ENCODE measurements around the gene UBE2Z.
"Not testable (repeated sequence)": the region's sequence is repeated elsewhere in the genome, so short reads cannot be mapped to it uniquely, and the experiment has no call there.

Gene UBE2Z

GRCh38 chr17:48929812-48930165 is 21.6 kb downstream of the UBE2Z start:
- DNase-seq (ENCODE audit: low read depth): no peak
- H3K4me3 ChIP-seq (replicated peaks; ENCODE audit: low read depth, low read length): no peak overlapping the region
- TF ChIP-seq, protein P1, sequence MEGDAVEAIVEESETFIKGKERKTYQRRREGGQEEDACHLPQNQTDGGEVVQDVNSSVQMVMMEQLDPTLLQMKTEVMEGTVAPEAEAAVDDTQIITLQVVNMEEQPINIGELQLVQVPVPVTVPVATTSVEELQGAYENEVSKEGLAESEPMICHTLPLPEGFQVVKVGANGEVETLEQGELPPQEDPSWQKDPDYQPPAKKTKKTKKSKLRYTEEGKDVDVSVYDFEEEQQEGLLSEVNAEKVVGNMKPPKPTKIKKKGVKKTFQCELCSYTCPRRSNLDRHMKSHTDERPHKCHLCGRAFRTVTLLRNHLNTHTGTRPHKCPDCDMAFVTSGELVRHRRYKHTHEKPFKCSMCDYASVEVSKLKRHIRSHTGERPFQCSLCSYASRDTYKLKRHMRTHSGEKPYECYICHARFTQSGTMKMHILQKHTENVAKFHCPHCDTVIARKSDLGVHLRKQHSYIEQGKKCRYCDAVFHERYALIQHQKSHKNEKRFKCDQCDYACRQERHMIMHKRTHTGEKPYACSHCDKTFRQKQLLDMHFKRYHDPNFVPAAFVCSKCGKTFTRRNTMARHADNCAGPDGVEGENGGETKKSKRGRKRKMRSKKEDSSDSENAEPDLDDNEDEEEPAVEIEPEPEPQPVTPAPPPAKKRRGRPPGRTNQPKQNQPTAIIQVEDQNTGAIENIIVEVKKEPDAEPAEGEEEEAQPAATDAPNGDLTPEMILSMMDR (IDR thresholded peaks at IDR 0.05; ENCODE audit: low read length, missing control alignments): no peak

- no peak for DNase-seq (ENCODE audit: low read depth)
- TF ChIP-seq, protein P1 (IDR thresholded peaks at IDR 0.05; ENCODE audit: low read length, missing control alignments): no peak
- no peak overlapping the region for H3K4me3 ChIP-seq (replicated peaks; ENCODE audit: low read depth, low read length)
Observed at GRCh38 chr17:48930435-48930873, 22.2 kb downstream of the UBE2Z start.

DNA sequence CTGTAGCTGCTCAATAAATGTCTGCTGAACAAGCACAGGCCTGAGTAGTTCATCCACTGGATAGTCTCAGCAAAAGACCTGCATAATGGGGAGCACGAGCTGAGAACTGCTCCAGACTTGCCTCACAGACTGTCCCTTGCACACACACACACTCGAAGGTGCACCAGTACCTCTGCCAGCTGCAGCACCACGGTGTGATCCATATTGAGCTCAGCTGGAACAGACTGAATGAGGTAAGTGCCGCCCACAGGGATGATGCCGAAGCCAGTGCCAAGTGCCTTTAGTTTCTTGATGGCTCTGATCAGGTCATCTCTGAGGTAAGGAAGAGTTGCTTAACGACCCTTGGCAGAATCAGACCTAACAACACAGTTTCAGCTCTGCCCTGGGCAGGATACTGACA is 24.8 kb downstream of the UBE2Z start:
- TF ChIP-seq, protein P1 (IDR thresholded peaks at IDR 0.05; ENCODE audit: low read length, missing control alignments): no peak
- H3K4me3 ChIP-seq (replicated peaks; ENCODE audit: low read depth, low read length): no peak overlapping the region
- no peak for DNase-seq (ENCODE audit: low read depth)

- TF ChIP-seq, protein P1 (IDR thresholded peaks at IDR 0.05; ENCODE audit: low read length, missing control alignments): no peak
- DNase-seq (ENCODE audit: low read depth): peak; percentile 92
- peak within 1 kb of the TSS; percentile 94 for H3K4me3 ChIP-seq (replicated peaks; ENCODE audit: low read depth, low read length)
Observed at GRCh38 chr17:48944515-48945260, 36.5 kb downstream of the UBE2Z start, which contains the start of gene SNF8. Gene SNF8, minus strand, starts transcription at chr17:48944842. Its CDS starts 108 bp downstream, at chr17:48944734.

DNA sequence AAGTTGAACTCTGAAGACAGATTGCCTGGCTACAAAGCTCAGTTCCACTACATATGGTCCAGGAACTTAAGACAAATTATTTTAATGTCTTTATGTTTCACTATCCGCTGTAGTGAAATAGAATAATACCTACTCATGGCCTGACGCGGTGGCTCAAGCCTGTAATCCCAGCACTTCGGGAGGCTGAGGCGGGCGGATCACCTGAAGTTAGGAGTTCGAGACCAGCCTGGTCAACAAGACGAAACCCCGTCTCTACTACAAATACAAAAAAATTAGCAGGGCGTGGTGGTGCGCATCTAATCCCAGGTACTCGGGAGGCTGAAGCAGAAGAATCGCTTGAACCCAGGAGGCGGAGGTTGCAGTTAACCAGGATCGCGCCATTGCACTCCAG is 37.0 kb downstream of the UBE2Z start:
- peak overlapping the region; percentile 94 for H3K4me3 ChIP-seq (replicated peaks; ENCODE audit: low read depth, low read length)
- not testable (repeated sequence) for DNase-seq (ENCODE audit: low read depth)

DNA sequence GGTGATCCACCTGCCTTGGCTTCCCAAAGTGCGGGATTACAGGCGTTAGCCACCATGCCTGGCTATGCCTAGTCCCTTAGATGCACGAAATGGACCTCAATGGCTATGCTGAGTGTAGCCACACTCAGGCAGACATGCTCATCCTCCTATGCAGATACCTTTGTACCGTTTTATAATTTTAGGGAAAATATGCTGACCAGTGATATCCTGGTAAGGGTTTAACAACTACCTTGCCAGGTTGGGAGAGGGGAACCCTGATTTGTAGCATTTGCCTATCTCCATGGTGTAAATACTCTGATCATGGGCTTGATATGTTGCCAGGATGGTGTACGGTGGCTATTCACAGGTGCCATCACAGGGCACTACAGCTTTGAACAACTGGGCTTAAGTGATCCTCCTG is 43.4 kb downstream of the UBE2Z start:
- DNase-seq (ENCODE audit: low read depth): no peak
- H3K4me3 ChIP-seq (replicated peaks; ENCODE audit: low read depth, low read length): no peak overlapping the region
- TF ChIP-seq, protein P1 (IDR thresholded peaks at IDR 0.05; ENCODE audit: low read length, missing control alignments): no peak

GRCh38 chr17:48952904-48953303 is 44.7 kb downstream of the UBE2Z start:
- no peak for DNase-seq (ENCODE audit: low read depth)
- H3K4me3 ChIP-seq (replicated peaks; ENCODE audit: low read depth, low read length): no peak overlapping the region
- TF ChIP-seq, protein P1 (IDR thresholded peaks at IDR 0.05; ENCODE audit: low read length, missing control alignments): no peak
